Measurements from ENCODE around the gene RSRC2. TPM values are rescaled to one million over a fixed set of nuclear protein-coding genes. Genes with fewer than 3 reads are reported as not detected.

The RSRC2 gene
- total RNA-seq, 1 experiment from 2014 or later = 64.9 TPM

- Mint-ChIP-seq H3K9me3 (no peaks in the 10 kb centered on the region; a peak in 1 of 5 replicates), H3K27me3 (ENCODE audit: low read depth) (no peaks in the 10 kb centered on the region), H3K36me3 (ENCODE audit: insufficient read depth in 1 of 3, low read depth in 3 of 3) (peaks cover 36 to 67% (median 60%) of the 10 kb centered on the region in 3 experiments; a peak in 6 of 7 replicates), H3K4me3 (no peak overlapping the region), H3K4me1 (no peaks in the 10 kb centered on the region), H3K27ac (no peak overlapping the region)
- no peak for TF ChIP-seq CTCF (conservative IDR thresholded peaks at IDR 0.05)
- Histone ChIP-seq H4K5ac (ENCODE audit: insufficient read length, low read depth, low read length) (no peak overlapping the region), H2BK15ac (ENCODE audit: low read depth, low read length) (no peak overlapping the region), H3K27ac (ENCODE audit: insufficient read length, low read depth, low read length) (no peak overlapping the region), H2BK5ac (ENCODE audit: insufficient read length, low read length) (no peak overlapping the region), H3K9me3 (ENCODE audit: control insufficient read depth, low read depth, low read length) (no peaks in the 10 kb centered on the region), H3K79me1 (ENCODE audit: insufficient read depth, low read depth, low read length, poor library complexity, severe bottlenecking) (no peaks in the 10 kb centered on the region), H3K4me1 (ENCODE audit: insufficient read depth, low read length) (no peaks in the 10 kb centered on the region), H3K4me2 (ENCODE audit: insufficient read depth, insufficient read length, low read length) (no peak overlapping the region), H4K20me1 (ENCODE audit: control insufficient read depth, insufficient read depth, insufficient read length) (no peaks in the 10 kb centered on the region), H3K27me3 (ENCODE audit: insufficient read depth, low read length) (no peaks in the 10 kb centered on the region), H3T11ph (ENCODE audit: low read length) (no peak overlapping the region), H3K18ac (ENCODE audit: insufficient read length, low read depth, low read length) (no peak overlapping the region), H3K79me2 (ENCODE audit: insufficient read depth, low read length) (no peaks in the 10 kb centered on the region), H2AFZ (ENCODE audit: low read length) (no peak overlapping the region), H3K9ac (ENCODE audit: extremely low read depth, insufficient read length, low read length) (no peak overlapping the region), H4K8ac (replicated peaks; ENCODE audit: insufficient read length, low read depth, low read length) (no peak overlapping the region), H4K91ac (ENCODE audit: insufficient read length, low read depth, low read length) (no peak overlapping the region), H2BK120ac (ENCODE audit: low read depth, low read length, poor library complexity, severe bottlenecking) (no peak overlapping the region), H3K56ac (ENCODE audit: insufficient read length, low read depth, low read length) (no peak overlapping the region), H2AK5ac (ENCODE audit: insufficient read length, low read length) (no peak overlapping the region), H2BK20ac (ENCODE audit: low read depth, low read length, poor library complexity, severe bottlenecking) (no peak overlapping the region), H3K4ac (ENCODE audit: low read depth, low read length) (no peak overlapping the region), H2BK12ac (ENCODE audit: insufficient read length, low read depth, low read length) (no peak overlapping the region), H3K14ac (ENCODE audit: insufficient read depth, low read length) (no peak overlapping the region), H3K23ac (ENCODE audit: insufficient read length, low read depth, low read length) (no peak overlapping the region), H3K23me2 (ENCODE audit: insufficient read length, low read depth, low read length, poor library complexity, severe bottlenecking) (no peaks in the 10 kb centered on the region)
- no CpG with 5 or more reads among the region's 3 CpGs for WGBS (ENCODE audit: extremely low coverage, insufficient read length, low lambda C conversion rate)
- no peak for DNase-seq
Measured at GRCh38 chr12:122560138-122560537, 33.4 kb upstream of the RSRC2 start.
